ENCODE measurements around the gene APOBEC3H.

APOBEC3H gene

DNA sequence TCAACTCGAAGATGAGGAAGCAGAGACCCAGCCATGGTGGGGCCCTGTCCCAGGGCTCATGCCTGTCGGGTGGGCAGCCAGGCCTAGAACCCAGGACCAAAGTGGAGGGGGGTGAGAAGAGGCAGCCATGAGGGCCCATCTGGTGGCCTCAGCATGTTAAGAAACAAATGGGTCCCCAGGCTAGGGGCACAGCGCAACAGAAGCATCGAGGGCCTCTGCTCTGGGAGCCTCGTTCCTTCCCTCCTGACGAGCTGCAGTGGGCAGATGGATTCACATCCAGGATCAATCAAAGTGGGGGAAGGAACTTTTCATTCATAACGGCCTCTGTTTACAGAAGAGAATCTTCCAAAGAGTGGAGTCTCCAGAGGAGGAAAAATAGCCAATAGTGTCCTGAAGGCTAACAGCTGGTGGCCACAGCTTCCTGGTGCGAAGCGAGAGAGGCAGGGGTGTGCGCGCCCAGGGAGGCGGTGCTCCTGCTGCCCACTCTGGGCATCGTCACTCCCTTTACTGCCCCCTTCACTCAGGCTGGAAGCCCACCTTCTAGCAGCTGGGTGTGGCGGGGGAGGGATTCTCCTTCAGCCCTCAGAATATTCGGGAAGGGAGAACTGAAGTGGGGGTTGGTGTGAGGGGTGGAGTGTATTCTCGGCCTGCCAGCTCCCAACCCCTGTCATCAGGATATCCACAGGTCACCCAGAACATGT lies 51.1 kb downstream of the APOBEC3H start:
- Histone ChIP-seq H3K9me3 (ENCODE audit: control insufficient read depth, insufficient read depth, low read length) (no peaks in the 10 kb centered on the region), H3K4me1 (ENCODE audit: control insufficient read depth, insufficient read depth, low read length) (peaks cover 14% of the 10 kb centered on the region), H3K4me3 (ENCODE audit: low read depth, low read length) (no peak overlapping the region), H3K9ac (ENCODE audit: low read depth, low read length) (no peak overlapping the region), H3K27me3 (ENCODE audit: control insufficient read depth, insufficient read depth, low read length) (peaks cover 3% of the 10 kb centered on the region), H3K36me3 (ENCODE audit: control insufficient read depth, insufficient read depth, low read length) (no peaks in the 10 kb centered on the region)

DNA sequence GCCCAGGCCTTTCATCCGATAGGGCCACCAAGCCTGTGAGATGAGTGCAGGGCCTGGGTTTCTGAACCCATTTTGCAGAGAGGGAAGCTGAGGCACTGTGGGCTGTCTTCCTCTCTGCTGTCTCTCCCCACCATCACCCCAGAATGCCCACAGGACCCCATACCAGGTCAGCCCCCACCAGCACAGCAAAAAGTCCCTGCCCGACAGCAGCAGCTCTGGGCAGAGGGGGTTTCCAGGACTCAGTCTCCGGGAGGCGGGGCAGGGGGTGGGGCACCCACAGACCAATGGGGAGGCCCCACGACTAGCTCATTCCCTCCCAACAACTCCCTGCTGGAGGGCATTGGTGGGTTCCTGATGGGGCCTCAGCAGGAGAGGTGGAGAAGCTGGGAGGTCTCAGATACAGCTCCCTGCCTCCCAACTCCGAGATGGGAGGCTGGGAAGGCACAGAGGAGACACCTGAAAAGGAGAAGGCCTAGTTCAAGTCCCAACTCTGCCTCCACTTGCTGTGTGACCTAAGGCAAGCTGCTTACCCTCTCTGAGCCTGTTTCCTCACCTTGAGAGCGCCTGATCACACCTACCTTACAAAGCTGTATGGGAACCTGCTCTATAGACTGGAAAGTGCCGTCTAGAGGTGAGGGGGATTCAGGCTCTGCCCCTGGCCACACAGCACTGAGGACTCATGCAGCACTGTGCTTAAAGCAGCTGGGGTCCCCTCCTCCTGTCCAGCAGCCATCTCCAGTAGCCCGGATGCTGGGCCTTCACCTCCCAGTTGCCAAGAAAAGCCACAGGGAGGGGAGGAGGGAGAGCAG lies 51.9 kb downstream of the APOBEC3H start:
- Histone ChIP-seq H3K9me3 (ENCODE audit: control insufficient read depth, insufficient read depth, low read length) (no peaks in the 10 kb centered on the region), H3K4me3 (ENCODE audit: low read depth, low read length) (no peak overlapping the region), H3K9ac (ENCODE audit: low read depth, low read length) (no peak overlapping the region), H3K36me3 (ENCODE audit: control insufficient read depth, insufficient read depth, low read length) (no peaks in the 10 kb centered on the region), H3K4me1 (ENCODE audit: control insufficient read depth, insufficient read depth, low read length) (peaks cover 14% of the 10 kb centered on the region), H3K27me3 (ENCODE audit: control insufficient read depth, insufficient read depth, low read length) (peaks cover 10% of the 10 kb centered on the region)

- Histone ChIP-seq H3K9ac (ENCODE audit: low read depth, low read length) (no peak overlapping the region), H3K27me3 (ENCODE audit: control insufficient read depth, insufficient read depth, low read length) (peaks cover 20% of the 10 kb centered on the region), H3K4me3 (ENCODE audit: low read depth, low read length) (no peak overlapping the region), H3K9me3 (ENCODE audit: control insufficient read depth, insufficient read depth, low read length) (no peaks in the 10 kb centered on the region), H3K4me1 (ENCODE audit: control insufficient read depth, insufficient read depth, low read length) (peaks cover 7% of the 10 kb centered on the region), H3K36me3 (ENCODE audit: control insufficient read depth, insufficient read depth, low read length) (no peaks in the 10 kb centered on the region)
Measured at GRCh38 chr22:39149915-39150847, 53.1 kb downstream of the APOBEC3H start.

- Histone ChIP-seq H3K36me3 (ENCODE audit: control insufficient read depth, insufficient read depth, low read length) (no peaks in the 10 kb centered on the region), H3K4me1 (ENCODE audit: control insufficient read depth, insufficient read depth, low read length) (peaks cover 7% of the 10 kb centered on the region), H3K9ac (ENCODE audit: low read depth, low read length) (no peak overlapping the region), H3K27me3 (ENCODE audit: control insufficient read depth, insufficient read depth, low read length) (peaks cover 24% of the 10 kb centered on the region), H3K4me3 (ENCODE audit: low read depth, low read length) (no peak overlapping the region), H3K9me3 (ENCODE audit: control insufficient read depth, insufficient read depth, low read length) (no peaks in the 10 kb centered on the region)
Measured at GRCh38 chr22:39150848-39151215, 53.8 kb downstream of the APOBEC3H start.

DNA sequence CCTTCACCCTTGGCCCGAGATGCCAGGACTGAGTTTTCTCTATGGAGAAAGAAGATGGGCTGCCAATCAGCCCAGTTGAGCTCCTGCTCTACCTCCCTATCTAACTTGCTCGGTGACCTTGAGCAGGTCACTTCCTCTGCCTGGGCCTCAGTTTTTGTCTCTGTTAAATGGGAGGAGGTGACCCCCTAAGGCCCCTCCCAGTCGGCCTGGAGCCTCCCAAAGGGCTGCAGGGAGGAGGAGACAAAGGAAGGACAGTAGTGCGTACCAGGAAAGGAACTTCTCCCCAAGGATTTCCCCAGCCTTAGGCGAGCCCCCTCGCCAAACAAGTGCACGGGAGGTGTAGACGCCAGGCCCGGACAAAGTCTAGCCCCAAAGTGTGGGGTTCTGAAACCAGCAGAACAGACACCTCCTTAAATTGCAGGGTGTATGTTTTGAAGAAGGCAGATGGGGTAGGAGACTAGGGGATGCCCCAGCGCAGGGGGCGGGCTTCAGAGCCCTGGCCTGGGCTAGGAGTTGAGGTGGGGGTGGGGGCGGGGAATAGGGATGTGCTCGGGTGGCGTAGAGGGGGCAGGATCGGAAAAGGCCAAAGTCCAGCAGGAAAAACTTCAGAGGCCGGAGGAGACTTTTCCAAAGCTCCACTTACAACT lies 54.4 kb downstream of the APOBEC3H start:
- Histone ChIP-seq H3K36me3 (ENCODE audit: control insufficient read depth, insufficient read depth, low read length) (no peaks in the 10 kb centered on the region), H3K4me3 (ENCODE audit: low read depth, low read length) (peak overlapping the region; percentile 58), H3K9ac (ENCODE audit: low read depth, low read length) (no peak overlapping the region), H3K27me3 (ENCODE audit: control insufficient read depth, insufficient read depth, low read length) (peaks cover 24% of the 10 kb centered on the region), H3K4me1 (ENCODE audit: control insufficient read depth, insufficient read depth, low read length) (peaks cover 7% of the 10 kb centered on the region), H3K9me3 (ENCODE audit: control insufficient read depth, insufficient read depth, low read length) (no peaks in the 10 kb centered on the region)

DNA sequence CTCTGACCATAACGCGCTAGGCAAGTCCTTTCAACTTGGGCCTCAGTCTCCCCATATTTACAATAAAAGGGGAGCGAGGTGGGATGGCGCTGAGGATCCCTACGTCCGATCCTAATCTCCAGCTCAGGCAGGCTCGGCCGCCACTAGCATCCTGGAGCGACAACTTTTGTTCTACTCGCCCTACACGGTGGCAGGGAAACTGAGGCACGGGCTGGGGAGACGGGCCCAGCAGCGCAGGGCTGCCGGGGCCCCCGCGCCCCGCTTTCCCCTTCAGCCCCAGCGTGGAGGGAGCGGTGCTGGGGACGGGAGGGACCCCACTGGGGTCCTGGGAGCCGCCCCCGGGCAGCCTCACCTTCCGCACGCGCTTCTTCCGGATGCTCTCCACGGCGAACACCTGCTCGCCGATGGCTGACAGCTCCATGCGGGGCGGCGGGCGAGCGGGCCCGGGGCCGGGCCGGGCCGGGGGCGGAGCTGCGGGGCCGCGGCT lies 55.0 kb downstream of the APOBEC3H start:
- no peak overlapping the region for H3K9ac ChIP-seq (ENCODE audit: low read depth, low read length)
- peaks cover 7% of the 10 kb centered on the region for H3K4me1 ChIP-seq (ENCODE audit: control insufficient read depth, insufficient read depth, low read length)
- peak overlapping the region; percentile 58 for H3K4me3 ChIP-seq (ENCODE audit: low read depth, low read length)
- peaks cover 24% of the 10 kb centered on the region for H3K27me3 ChIP-seq (ENCODE audit: control insufficient read depth, insufficient read depth, low read length)
- no peaks in the 10 kb centered on the region for H3K9me3 ChIP-seq (ENCODE audit: control insufficient read depth, insufficient read depth, low read length)
- H3K36me3 ChIP-seq (ENCODE audit: control insufficient read depth, insufficient read depth, low read length): no peaks in the 10 kb centered on the region

GRCh38 chr22:39152511-39153219 lies 55.6 kb downstream of the APOBEC3H start, which contains the start of gene CBX7:
Gene CBX7 (minus strand): TSS chr22:39152680. CDS start chr22:39152444, 236 bp downstream.
- Histone ChIP-seq H3K36me3 (ENCODE audit: control insufficient read depth, insufficient read depth, low read length) (no peaks in the 10 kb centered on the region), H3K4me1 (ENCODE audit: control insufficient read depth, insufficient read depth, low read length) (peaks cover 7% of the 10 kb centered on the region), H3K9me3 (ENCODE audit: control insufficient read depth, insufficient read depth, low read length) (no peaks in the 10 kb centered on the region), H3K4me3 (ENCODE audit: low read depth, low read length) (peak within 1 kb of the TSS; percentile 77), H3K9ac (ENCODE audit: low read depth, low read length) (peak within 1 kb of the TSS; percentile 60), H3K27me3 (ENCODE audit: control insufficient read depth, insufficient read depth, low read length) (peaks cover 24% of the 10 kb centered on the region)

- H3K36me3 ChIP-seq (ENCODE audit: control insufficient read depth, insufficient read depth, low read length): no peaks in the 10 kb centered on the region
- H3K27me3 ChIP-seq (ENCODE audit: control insufficient read depth, insufficient read depth, low read length): peaks cover 24% of the 10 kb centered on the region
- peaks cover 7% of the 10 kb centered on the region for H3K4me1 ChIP-seq (ENCODE audit: control insufficient read depth, insufficient read depth, low read length)
- H3K9ac ChIP-seq (ENCODE audit: low read depth, low read length): peak overlapping the region; percentile 60
- H3K4me3 ChIP-seq (ENCODE audit: low read depth, low read length): peak overlapping the region; percentile 77
- H3K9me3 ChIP-seq (ENCODE audit: control insufficient read depth, insufficient read depth, low read length): no peaks in the 10 kb centered on the region
Measured at GRCh38 chr22:39153220-39153717, 56.2 kb downstream of the APOBEC3H start.

Data from iPS-15b (cell line).